WTC11 (cell line): Measurements from ENCODE around the gene DFFB.

ENCODE experiments used
- CTCF ChIP-seq: fragments of 200-600 bp; IDR thresholded peaks from 2 replicates; pipeline ENCODE4 v1.8.0; 2022; ENCODE audit warnings: antibody characterized with exemption
- ZNF317 ChIP-seq: sonication (generic); formaldehyde crosslinking; IDR thresholded peaks from 2 replicates; pipeline ENCODE4 v1.8.1; 2023; ENCODE audit warnings: low read depth, mild to moderate bottlenecking, moderate library complexity, missing genetic modification reagents, borderline replicate concordance
- TF ChIP-seq, protein P1 (sequence below): sonication (generic); formaldehyde crosslinking; IDR thresholded peaks from 2 replicates; pipeline ENCODE4 v1.8.0; 2022; ENCODE audit warnings: mild to moderate bottlenecking, missing genetic modification reagents

DNA sequence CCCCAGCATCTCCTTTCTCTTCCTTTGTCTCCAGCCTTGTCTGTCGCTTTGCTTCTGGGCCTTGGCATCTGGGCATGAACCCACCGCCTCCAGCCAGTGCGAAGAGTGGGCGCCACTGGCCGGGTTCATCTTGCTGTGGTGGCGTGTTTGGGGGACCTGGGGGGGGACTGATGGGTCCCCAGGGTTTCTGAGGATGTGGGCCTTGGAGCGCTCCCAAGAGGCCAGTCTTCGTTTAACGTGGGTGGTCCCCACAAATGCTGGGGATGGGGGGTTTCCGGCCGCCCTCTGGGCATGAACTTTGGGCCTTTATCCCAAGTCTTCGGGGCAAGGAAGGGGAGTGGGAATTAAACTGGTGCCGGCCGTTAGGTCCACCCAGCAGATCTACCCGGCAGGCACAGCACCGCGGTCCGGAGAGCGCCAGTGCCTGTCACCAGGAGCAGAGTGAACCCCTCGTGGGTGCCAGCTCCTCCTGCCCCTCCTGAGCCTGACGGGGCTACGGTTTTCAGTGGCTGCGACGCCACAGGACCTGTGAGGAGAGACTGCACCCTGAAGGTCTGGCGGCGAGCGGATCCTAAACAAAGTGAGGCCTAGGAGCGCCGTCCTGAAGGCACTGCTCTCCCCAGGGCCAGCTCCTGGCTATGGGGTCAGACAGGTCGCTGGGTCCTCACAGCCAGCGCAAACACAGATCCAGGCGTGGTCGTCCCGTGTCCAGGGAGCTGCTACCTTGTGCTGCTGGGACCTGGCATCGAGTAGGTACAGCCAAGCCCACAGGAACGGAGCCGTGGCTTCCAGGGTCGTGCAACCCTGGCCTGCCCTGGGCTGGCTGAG is 54.9 kb downstream of the DFFB start:
- no peak for TF ChIP-seq ZNF317 (CRISPR knock-in tag)
- TF ChIP-seq CTCF: no peak
- TF ChIP-seq, protein P1, sequence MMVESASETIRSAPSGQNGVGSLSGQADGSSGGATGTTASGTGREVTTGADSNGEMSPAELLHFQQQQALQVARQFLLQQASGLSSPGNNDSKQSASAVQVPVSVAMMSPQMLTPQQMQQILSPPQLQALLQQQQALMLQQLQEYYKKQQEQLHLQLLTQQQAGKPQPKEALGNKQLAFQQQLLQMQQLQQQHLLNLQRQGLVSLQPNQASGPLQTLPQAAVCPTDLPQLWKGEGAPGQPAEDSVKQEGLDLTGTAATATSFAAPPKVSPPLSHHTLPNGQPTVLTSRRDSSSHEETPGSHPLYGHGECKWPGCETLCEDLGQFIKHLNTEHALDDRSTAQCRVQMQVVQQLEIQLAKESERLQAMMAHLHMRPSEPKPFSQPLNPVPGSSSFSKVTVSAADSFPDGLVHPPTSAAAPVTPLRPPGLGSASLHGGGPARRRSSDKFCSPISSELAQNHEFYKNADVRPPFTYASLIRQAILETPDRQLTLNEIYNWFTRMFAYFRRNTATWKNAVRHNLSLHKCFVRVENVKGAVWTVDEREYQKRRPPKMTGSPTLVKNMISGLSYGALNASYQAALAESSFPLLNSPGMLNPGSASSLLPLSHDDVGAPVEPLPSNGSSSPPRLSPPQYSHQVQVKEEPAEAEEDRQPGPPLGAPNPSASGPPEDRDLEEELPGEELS (CRISPR knock-in tag): no peak
